NB4 (cell line): ENCODE measurements around the gene CFAP70.

Experiments
- TF ChIP-seq, protein P1 (sequence below): IDR thresholded peaks from one replicate; pipeline ENCODE4 v1.5.1; 2012; ENCODE audit warnings: low read depth, low read length
- TF ChIP-seq, protein P2 (sequence below): IDR thresholded peaks from 2 replicates; pipeline ENCODE4 v1.6.1; 2011; ENCODE audit warnings: low read depth, low read length

DNA sequence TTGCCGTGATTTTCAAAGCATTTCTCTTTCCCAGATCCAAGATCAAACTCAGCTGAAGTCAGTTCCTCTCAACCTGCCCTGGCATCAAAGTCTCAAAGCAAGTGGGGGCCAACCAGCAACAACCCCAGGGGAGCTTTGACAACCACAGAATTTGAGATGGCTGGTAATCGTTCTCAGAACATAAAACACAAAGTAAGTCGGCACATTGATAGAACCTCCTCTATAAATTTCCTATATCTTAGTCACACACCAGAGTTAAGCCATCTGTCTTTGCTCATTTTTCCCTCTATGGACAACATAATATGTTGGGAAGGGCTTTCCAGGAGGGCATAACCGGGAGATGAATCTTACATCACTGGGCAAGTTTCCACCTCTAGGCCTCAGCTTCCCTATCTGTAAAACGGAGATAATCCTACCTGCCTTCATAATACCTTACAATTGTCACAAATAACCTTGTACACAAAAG is 110.4 kb downstream of the CFAP70 start:
- TF ChIP-seq, protein P1, sequence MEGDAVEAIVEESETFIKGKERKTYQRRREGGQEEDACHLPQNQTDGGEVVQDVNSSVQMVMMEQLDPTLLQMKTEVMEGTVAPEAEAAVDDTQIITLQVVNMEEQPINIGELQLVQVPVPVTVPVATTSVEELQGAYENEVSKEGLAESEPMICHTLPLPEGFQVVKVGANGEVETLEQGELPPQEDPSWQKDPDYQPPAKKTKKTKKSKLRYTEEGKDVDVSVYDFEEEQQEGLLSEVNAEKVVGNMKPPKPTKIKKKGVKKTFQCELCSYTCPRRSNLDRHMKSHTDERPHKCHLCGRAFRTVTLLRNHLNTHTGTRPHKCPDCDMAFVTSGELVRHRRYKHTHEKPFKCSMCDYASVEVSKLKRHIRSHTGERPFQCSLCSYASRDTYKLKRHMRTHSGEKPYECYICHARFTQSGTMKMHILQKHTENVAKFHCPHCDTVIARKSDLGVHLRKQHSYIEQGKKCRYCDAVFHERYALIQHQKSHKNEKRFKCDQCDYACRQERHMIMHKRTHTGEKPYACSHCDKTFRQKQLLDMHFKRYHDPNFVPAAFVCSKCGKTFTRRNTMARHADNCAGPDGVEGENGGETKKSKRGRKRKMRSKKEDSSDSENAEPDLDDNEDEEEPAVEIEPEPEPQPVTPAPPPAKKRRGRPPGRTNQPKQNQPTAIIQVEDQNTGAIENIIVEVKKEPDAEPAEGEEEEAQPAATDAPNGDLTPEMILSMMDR: no peak
- TF ChIP-seq, protein P2, sequence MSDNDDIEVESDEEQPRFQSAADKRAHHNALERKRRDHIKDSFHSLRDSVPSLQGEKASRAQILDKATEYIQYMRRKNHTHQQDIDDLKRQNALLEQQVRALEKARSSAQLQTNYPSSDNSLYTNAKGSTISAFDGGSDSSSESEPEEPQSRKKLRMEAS: no peak
